ENCODE results near the gene CDC42BPB. TPM values are rescaled to one million over a fixed set of nuclear protein-coding genes. Genes with fewer than 3 reads are reported as not detected.

Gene CDC42BPB
- total RNA-seq, 1 donor from 2014 or later, result 50.1 TPM

GRCh38 chr14:102985665-102986064 is 71.7 kb downstream of the CDC42BPB start:
- Histone ChIP-seq H3K4me1 (ENCODE audit: control insufficient read depth in 3 of 3, insufficient read depth in 3 of 3, low read length in 3 of 3) (no peaks in the 10 kb centered on the region), H3K9me3 (ENCODE audit: control insufficient read depth in 3 of 3, low read length in 3 of 3) (peaks cover 0 to 6% (median 6%) of the 10 kb centered on the region in 3 donors), H3K27ac (ENCODE audit: low read depth, low read length) (no peak overlapping the region), H3K36me3 (ENCODE audit: control insufficient read depth in 3 of 3, insufficient read depth in 3 of 3, low read length in 3 of 3) (peaks cover 47 to 70% (median 59%) of the 10 kb centered on the region in 3 donors), H3K27me3 (ENCODE audit: control insufficient read depth in 3 of 3, insufficient read depth in 3 of 3, low read length in 3 of 3) (no peaks in the 10 kb centered on the region), H3K9ac (ENCODE audit: low read depth in 1 of 3, low read length in 3 of 3) (no peak overlapping the region), H3K4me3 (ENCODE audit: low read length in 3 of 3) (no peak overlapping the region)

- H3K27me3 ChIP-seq (ENCODE audit: control insufficient read depth in 3 of 3, insufficient read depth in 3 of 3, low read length in 3 of 3), result no peaks in the 10 kb centered on the region
- no peaks in the 10 kb centered on the region for H3K4me1 ChIP-seq (ENCODE audit: control insufficient read depth in 3 of 3, insufficient read depth in 3 of 3, low read length in 3 of 3)
- H3K4me3 ChIP-seq (ENCODE audit: low read length in 3 of 3), result no peak overlapping the region
- no peak overlapping the region for H3K27ac ChIP-seq (ENCODE audit: low read depth, low read length)
- no peak overlapping the region for H3K9ac ChIP-seq (ENCODE audit: low read depth in 1 of 3, low read length in 3 of 3)
- H3K36me3 ChIP-seq (ENCODE audit: control insufficient read depth in 3 of 3, insufficient read depth in 3 of 3, low read length in 3 of 3), result peaks cover 51 to 70% (median 62%) of the 10 kb centered on the region in 3 donors
- peaks cover 0 to 6% (median 6%) of the 10 kb centered on the region in 3 donors for H3K9me3 ChIP-seq (ENCODE audit: control insufficient read depth in 3 of 3, low read length in 3 of 3)
Observed at GRCh38 chr14:102984336-102985102, 72.8 kb downstream of the CDC42BPB start.

GRCh38 chr14:102983496-102983895 is 73.9 kb downstream of the CDC42BPB start:
- Histone ChIP-seq H3K27ac (ENCODE audit: low read depth, low read length) (no peak overlapping the region), H3K9me3 (ENCODE audit: control insufficient read depth in 3 of 3, low read length in 3 of 3) (peaks cover 0 to 6% (median 6%) of the 10 kb centered on the region in 3 donors), H3K36me3 (ENCODE audit: control insufficient read depth in 3 of 3, insufficient read depth in 3 of 3, low read length in 3 of 3) (peaks cover 51 to 66% (median 61%) of the 10 kb centered on the region in 3 donors), H3K4me1 (ENCODE audit: control insufficient read depth in 3 of 3, insufficient read depth in 3 of 3, low read length in 3 of 3) (no peaks in the 10 kb centered on the region), H3K4me3 (ENCODE audit: low read length in 3 of 3) (no peak overlapping the region), H3K27me3 (ENCODE audit: control insufficient read depth in 3 of 3, insufficient read depth in 3 of 3, low read length in 3 of 3) (no peaks in the 10 kb centered on the region), H3K9ac (ENCODE audit: low read depth in 1 of 3, low read length in 3 of 3) (no peak overlapping the region)

GRCh38 chr14:102982852-102983470 is 74.4 kb downstream of the CDC42BPB start:
- H3K4me1 ChIP-seq (ENCODE audit: control insufficient read depth in 3 of 3, insufficient read depth in 3 of 3, low read length in 3 of 3), result no peaks in the 10 kb centered on the region
- H3K4me3 ChIP-seq (ENCODE audit: low read length in 3 of 3), result no peak overlapping the region
- H3K9ac ChIP-seq (ENCODE audit: low read depth in 1 of 3, low read length in 3 of 3), result no peak overlapping the region
- no peak overlapping the region for H3K27ac ChIP-seq (ENCODE audit: low read depth, low read length)
- H3K36me3 ChIP-seq (ENCODE audit: control insufficient read depth in 3 of 3, insufficient read depth in 3 of 3, low read length in 3 of 3), result peaks cover 56 to 69% (median 64%) of the 10 kb centered on the region in 3 donors
- H3K9me3 ChIP-seq (ENCODE audit: control insufficient read depth in 3 of 3, low read length in 3 of 3), result peaks cover 0 to 6% (median under 1%) of the 10 kb centered on the region in 3 donors
- H3K27me3 ChIP-seq (ENCODE audit: control insufficient read depth in 3 of 3, insufficient read depth in 3 of 3, low read length in 3 of 3), result no peaks in the 10 kb centered on the region

GRCh38 chr14:102980409-102980810 is 76.9 kb downstream of the CDC42BPB start:
- no peak overlapping the region for H3K27ac ChIP-seq (ENCODE audit: low read depth, low read length)
- no peak overlapping the region for H3K4me3 ChIP-seq (ENCODE audit: low read length in 3 of 3)
- H3K4me1 ChIP-seq (ENCODE audit: control insufficient read depth in 3 of 3, insufficient read depth in 3 of 3, low read length in 3 of 3), result no peaks in the 10 kb centered on the region
- H3K27me3 ChIP-seq (ENCODE audit: control insufficient read depth in 3 of 3, insufficient read depth in 3 of 3, low read length in 3 of 3), result no peaks in the 10 kb centered on the region
- H3K36me3 ChIP-seq (ENCODE audit: control insufficient read depth in 3 of 3, insufficient read depth in 3 of 3, low read length in 3 of 3), result peaks cover 63 to 70% (median 66%) of the 10 kb centered on the region in 3 donors
- H3K9me3 ChIP-seq (ENCODE audit: control insufficient read depth in 3 of 3, low read length in 3 of 3), result no peaks in the 10 kb centered on the region
- H3K9ac ChIP-seq (ENCODE audit: low read depth in 1 of 3, low read length in 3 of 3), result no peak overlapping the region

- H3K27me3 ChIP-seq (ENCODE audit: control insufficient read depth in 3 of 3, insufficient read depth in 3 of 3, low read length in 3 of 3), result no peaks in the 10 kb centered on the region
- peaks cover 59 to 67% (median 64%) of the 10 kb centered on the region in 3 donors for H3K36me3 ChIP-seq (ENCODE audit: control insufficient read depth in 3 of 3, insufficient read depth in 3 of 3, low read length in 3 of 3)
- no peak overlapping the region for H3K9ac ChIP-seq (ENCODE audit: low read depth in 1 of 3, low read length in 3 of 3)
- H3K27ac ChIP-seq (ENCODE audit: low read depth, low read length), result no peak overlapping the region
- no peaks in the 10 kb centered on the region for H3K9me3 ChIP-seq (ENCODE audit: control insufficient read depth in 3 of 3, low read length in 3 of 3)
- no peak overlapping the region for H3K4me3 ChIP-seq (ENCODE audit: low read length in 3 of 3)
- H3K4me1 ChIP-seq (ENCODE audit: control insufficient read depth in 3 of 3, insufficient read depth in 3 of 3, low read length in 3 of 3), result no peaks in the 10 kb centered on the region
Observed at GRCh38 chr14:102979406-102979805, 77.9 kb downstream of the CDC42BPB start.

- H3K4me3 ChIP-seq (ENCODE audit: low read length in 3 of 3), result no peak overlapping the region
- H3K36me3 ChIP-seq (ENCODE audit: control insufficient read depth in 3 of 3, insufficient read depth in 3 of 3, low read length in 3 of 3), result peaks cover 66 to 76% (median 71%) of the 10 kb centered on the region in 3 donors
- H3K9ac ChIP-seq (ENCODE audit: low read depth in 1 of 3, low read length in 3 of 3), result no peak overlapping the region
- no peak overlapping the region for H3K27ac ChIP-seq (ENCODE audit: low read depth, low read length)
- no peaks in the 10 kb centered on the region for H3K4me1 ChIP-seq (ENCODE audit: control insufficient read depth in 3 of 3, insufficient read depth in 3 of 3, low read length in 3 of 3)
- H3K27me3 ChIP-seq (ENCODE audit: control insufficient read depth in 3 of 3, insufficient read depth in 3 of 3, low read length in 3 of 3), result no peaks in the 10 kb centered on the region
- no peaks in the 10 kb centered on the region for H3K9me3 ChIP-seq (ENCODE audit: control insufficient read depth in 3 of 3, low read length in 3 of 3)
Observed at GRCh38 chr14:102977475-102977874, 79.9 kb downstream of the CDC42BPB start.

GRCh38 chr14:102975662-102976061 is 81.7 kb downstream of the CDC42BPB start:
- Histone ChIP-seq H3K36me3 (ENCODE audit: control insufficient read depth in 3 of 3, insufficient read depth in 3 of 3, low read length in 3 of 3) (peaks cover 65 to 80% (median 76%) of the 10 kb centered on the region in 3 donors), H3K4me1 (ENCODE audit: control insufficient read depth in 3 of 3, insufficient read depth in 3 of 3, low read length in 3 of 3) (no peaks in the 10 kb centered on the region), H3K4me3 (ENCODE audit: low read length in 3 of 3) (no peak overlapping the region), H3K9me3 (ENCODE audit: control insufficient read depth in 3 of 3, low read length in 3 of 3) (no peaks in the 10 kb centered on the region), H3K9ac (ENCODE audit: low read depth in 1 of 3, low read length in 3 of 3) (no peak overlapping the region), H3K27me3 (ENCODE audit: control insufficient read depth in 3 of 3, insufficient read depth in 3 of 3, low read length in 3 of 3) (no peaks in the 10 kb centered on the region), H3K27ac (ENCODE audit: low read depth, low read length) (no peak overlapping the region)

- no peaks in the 10 kb centered on the region for H3K27me3 ChIP-seq (ENCODE audit: control insufficient read depth in 3 of 3, insufficient read depth in 3 of 3, low read length in 3 of 3)
- no peak overlapping the region for H3K27ac ChIP-seq (ENCODE audit: low read depth, low read length)
- peaks cover 74 to 82% (median 80%) of the 10 kb centered on the region in 3 donors for H3K36me3 ChIP-seq (ENCODE audit: control insufficient read depth in 3 of 3, insufficient read depth in 3 of 3, low read length in 3 of 3)
- H3K9ac ChIP-seq (ENCODE audit: low read depth in 1 of 3, low read length in 3 of 3), result no peak overlapping the region
- H3K9me3 ChIP-seq (ENCODE audit: control insufficient read depth in 3 of 3, low read length in 3 of 3), result no peaks in the 10 kb centered on the region
- H3K4me3 ChIP-seq (ENCODE audit: low read length in 3 of 3), result no peak overlapping the region
- H3K4me1 ChIP-seq (ENCODE audit: control insufficient read depth in 3 of 3, insufficient read depth in 3 of 3, low read length in 3 of 3), result peaks cover 8 to 12% (median 8%) of the 10 kb centered on the region in 3 donors
Observed at GRCh38 chr14:102973706-102974285, 83.6 kb downstream of the CDC42BPB start.
